ENCODE results near the gene GPR84. TPM values are rescaled to one million over a fixed set of nuclear protein-coding genes. Genes with fewer than 3 reads are reported as not detected.

Gene GPR84
- total and polyA plus RNA-seq, 2 of the 13 experiments (the other 11 are each of a cell fraction or from before 2014, with no cell fraction given): not detected

GRCh38 chr12:54360717-54361456 is 3.4 kb downstream of the GPR84 start (continued):
- no peak for TF ChIP-seq TFAP4 (IDR thresholded peaks at IDR 0.05; ENCODE audit: borderline replicate concordance, low read depth)
- no peak for TF ChIP-seq ZEB1 (IDR thresholded peaks at IDR 0.05; ENCODE audit: insufficient replicate concordance, low read depth)
- peak; percentile 98 for TF ChIP-seq CTCF (CRISPR knock-in tag; IDR thresholded peaks at IDR 0.05)
- TF ChIP-seq ZNF512 (CRISPR knock-in tag; IDR thresholded peaks at IDR 0.05): no peak
- no peak for TF ChIP-seq TP53 (CRISPR knock-in tag; conservative IDR thresholded peaks at IDR 0.05)
- no peak for TF ChIP-seq ZKSCAN8 (CRISPR knock-in tag; IDR thresholded peaks at IDR 0.05; ENCODE audit: borderline replicate concordance)
- TF ChIP-seq BRCA1 (CRISPR knock-in tag; IDR thresholded peaks at IDR 0.05): no peak
- TF ChIP-seq ZMAT3 (CRISPR knock-in tag; conservative IDR thresholded peaks at IDR 0.05): no peak
- TF ChIP-seq KLF6 (CRISPR knock-in tag; IDR thresholded peaks at IDR 0.05): 0 out of 2 replicates have a peak, but pooled peaks have one; percentile 53
- no peak for TF ChIP-seq ZNF839 (CRISPR knock-in tag; IDR thresholded peaks at IDR 0.05; ENCODE audit: borderline replicate concordance)
- no peak for TF ChIP-seq SIX1 (CRISPR knock-in tag; IDR thresholded peaks at IDR 0.05; ENCODE audit: borderline replicate concordance)
- TF ChIP-seq EED (CRISPR knock-in tag; IDR thresholded peaks at IDR 0.05): no peak
- no peak for TF ChIP-seq HDAC1 (CRISPR knock-in tag; IDR thresholded peaks at IDR 0.05)
- TF ChIP-seq SCMH1 (CRISPR knock-in tag; IDR thresholded peaks at IDR 0.05; ENCODE audit: borderline replicate concordance): no peak
- TF ChIP-seq HOXD1 (CRISPR knock-in tag; IDR thresholded peaks at IDR 0.05): no peak
- TF ChIP-seq ISL2 (CRISPR knock-in tag; IDR thresholded peaks at IDR 0.05): no peak
- TF ChIP-seq SP140L (CRISPR knock-in tag; IDR thresholded peaks at IDR 0.05; ENCODE audit: borderline replicate concordance): no peak
- no peak; the same call in 1 of the 2 replicates for TF ChIP-seq ZNF331 (CRISPR knock-in tag; IDR thresholded peaks at IDR 0.05)
- no peak for TF ChIP-seq ZNF282 (IDR thresholded peaks at IDR 0.05; ENCODE audit: partially characterized antibody)
- TF ChIP-seq NCOR1 (IDR thresholded peaks at IDR 0.05; ENCODE audit: borderline replicate concordance, low read length): no peak
- TF ChIP-seq ZNF737 (CRISPR knock-in tag; IDR thresholded peaks at IDR 0.05; ENCODE audit: borderline replicate concordance): no peak
- no peak for TF ChIP-seq ZBTB34 (CRISPR knock-in tag; IDR thresholded peaks at IDR 0.05)
- TF ChIP-seq ETV5 (CRISPR knock-in tag; IDR thresholded peaks at IDR 0.05; ENCODE audit: borderline replicate concordance): peak; percentile 50
- no peak for TF ChIP-seq KLF13 (CRISPR knock-in tag; IDR thresholded peaks at IDR 0.05)
- no peak for TF ChIP-seq EZH2 (conservative IDR thresholded peaks at IDR 0.05; ENCODE audit: low read depth, low read length)
- TF ChIP-seq ZNF577 (CRISPR knock-in tag; IDR thresholded peaks at IDR 0.05; ENCODE audit: borderline replicate concordance, low read depth): no peak
